Measurements from ENCODE around the gene FBXW9. TPM values are rescaled to one million over a fixed set of nuclear protein-coding genes. Genes with fewer than 3 reads are reported as not detected.
A peak's percentile ranks its signal among the peaks of the same experiment; 100 is the strongest.

FBXW9 gene
- polyA plus RNA-seq (2013, experiment 1 of 2): 10.1 TPM
- polyA plus RNA-seq (2013, experiment 2 of 2): 9.7 TPM

DNA sequence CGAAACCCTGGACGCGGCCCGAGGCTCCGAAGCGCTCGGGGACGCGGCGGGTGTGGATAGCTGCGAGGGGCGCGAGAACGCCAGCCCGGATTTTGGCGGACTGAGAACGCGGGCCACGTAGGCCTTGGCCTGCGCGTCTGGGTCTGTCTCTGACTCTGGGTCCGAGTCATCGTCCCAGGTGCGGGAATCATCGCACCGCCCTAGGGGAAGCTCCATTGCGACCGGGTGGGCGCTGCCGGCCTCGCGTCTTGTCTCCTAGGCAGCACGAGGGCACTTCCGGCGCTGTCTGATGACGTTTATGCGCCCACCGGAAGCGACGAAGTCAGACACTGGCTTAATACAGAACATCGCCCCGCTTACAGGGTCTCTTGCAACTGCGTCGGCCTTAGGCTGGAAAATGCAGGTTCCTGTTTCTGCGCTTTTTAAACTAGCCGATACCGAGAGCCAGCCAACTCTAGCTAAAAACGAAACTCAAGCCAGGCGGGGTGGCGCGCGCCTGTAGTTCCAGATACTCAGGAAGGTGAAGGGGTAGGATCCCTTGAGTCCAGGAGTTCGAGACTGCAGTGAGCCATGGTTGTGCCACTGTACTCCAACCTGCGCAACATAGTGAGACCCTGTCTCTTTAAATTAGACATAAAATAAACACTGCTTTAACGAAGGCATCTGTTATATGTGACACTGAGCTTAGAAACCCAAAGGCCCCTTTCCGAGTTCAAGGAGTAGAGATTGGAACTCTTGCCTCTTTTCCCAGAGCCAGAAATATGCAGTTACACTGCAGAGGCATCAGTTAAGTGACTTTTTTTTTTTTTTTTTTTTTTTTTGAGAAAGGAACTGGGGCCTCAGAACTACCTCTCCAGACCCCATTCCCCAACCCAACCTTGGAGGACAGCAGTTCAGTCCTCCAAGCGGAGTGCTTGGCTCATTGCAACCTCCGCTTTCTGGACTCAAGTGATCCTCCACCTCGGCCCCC is at the start of gene FBXW9:
FBXW9 (minus strand) TSS at position 266 of the 970 bp plus-strand sequence; CDS start at position 216, 50 bp downstream.
- H3K36me3 ChIP-seq (ENCODE audit: insufficient read depth, low read length): peaks cover 38% of the 10 kb centered on the region
- H3K4me1 ChIP-seq (ENCODE audit: insufficient read depth, low read length): no peaks in the 10 kb centered on the region
- H3K9me3 ChIP-seq (ENCODE audit: insufficient read depth, low read depth, low read length): no peaks in the 10 kb centered on the region
- peak within 1 kb of the TSS; percentile 74 for H3K9ac ChIP-seq (ENCODE audit: low read depth, low read length)
- peak within 1 kb of the TSS; percentile 82 for H3K4me3 ChIP-seq (ENCODE audit: low read length)
- peak within 1 kb of the TSS; percentile 85 for H3K27ac ChIP-seq (ENCODE audit: low read depth, low read length)
- WGBS: 10% methylated on average over 59 of the region's 59 CpGs
- no peaks in the 10 kb centered on the region for H3K27me3 ChIP-seq (ENCODE audit: insufficient read depth, low read length)

DNA sequence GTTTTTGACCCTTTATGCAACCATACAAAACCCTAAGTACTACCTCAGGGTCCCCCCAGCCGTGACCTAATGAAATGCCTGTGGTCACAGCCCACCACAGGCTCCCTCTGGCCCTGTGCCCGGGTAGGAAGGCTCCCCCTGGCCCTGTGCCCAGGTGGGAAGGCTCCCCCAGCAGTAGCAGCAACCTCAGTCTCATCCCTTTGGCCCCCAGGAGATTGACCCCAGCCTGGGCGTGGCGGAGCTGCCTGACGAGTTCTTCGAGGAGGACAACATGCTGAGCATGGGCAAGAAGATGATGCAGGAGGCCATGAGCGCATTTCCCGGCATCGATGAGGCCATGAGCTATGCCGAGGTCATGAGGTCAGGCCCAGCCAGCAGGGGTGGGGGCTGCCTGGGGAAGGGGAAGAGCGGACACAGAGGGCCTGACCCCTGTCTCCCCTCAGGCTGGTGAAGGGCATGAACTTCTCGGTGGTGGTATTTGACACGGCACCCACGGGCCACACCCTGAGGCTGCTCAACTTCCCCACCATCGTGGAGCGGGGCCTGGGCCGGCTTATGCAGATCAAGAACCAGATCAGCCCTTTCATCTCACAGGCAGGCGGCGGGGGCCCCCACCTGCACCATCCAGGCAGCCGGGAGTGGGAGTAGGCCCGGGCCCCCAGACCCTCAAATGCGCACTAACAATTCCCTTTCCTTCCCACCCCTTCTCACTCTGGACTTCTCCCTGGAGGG is 48.9 kb upstream of the FBXW9 start:
- H3K36me3 ChIP-seq (ENCODE audit: insufficient read depth, low read length): peaks cover 40% of the 10 kb centered on the region
- no peaks in the 10 kb centered on the region for H3K4me1 ChIP-seq (ENCODE audit: insufficient read depth, low read length)
- no peaks in the 10 kb centered on the region for H3K9me3 ChIP-seq (ENCODE audit: insufficient read depth, low read depth, low read length)
- no peak overlapping the region for H3K9ac ChIP-seq (ENCODE audit: low read depth, low read length)
- 93% methylated on average over 22 of the region's 22 CpGs for WGBS
- H3K27ac ChIP-seq (ENCODE audit: low read depth, low read length): no peak overlapping the region
- H3K27me3 ChIP-seq (ENCODE audit: insufficient read depth, low read length): peaks cover 9% of the 10 kb centered on the region
- no peak overlapping the region for H3K4me3 ChIP-seq (ENCODE audit: low read length)

DNA sequence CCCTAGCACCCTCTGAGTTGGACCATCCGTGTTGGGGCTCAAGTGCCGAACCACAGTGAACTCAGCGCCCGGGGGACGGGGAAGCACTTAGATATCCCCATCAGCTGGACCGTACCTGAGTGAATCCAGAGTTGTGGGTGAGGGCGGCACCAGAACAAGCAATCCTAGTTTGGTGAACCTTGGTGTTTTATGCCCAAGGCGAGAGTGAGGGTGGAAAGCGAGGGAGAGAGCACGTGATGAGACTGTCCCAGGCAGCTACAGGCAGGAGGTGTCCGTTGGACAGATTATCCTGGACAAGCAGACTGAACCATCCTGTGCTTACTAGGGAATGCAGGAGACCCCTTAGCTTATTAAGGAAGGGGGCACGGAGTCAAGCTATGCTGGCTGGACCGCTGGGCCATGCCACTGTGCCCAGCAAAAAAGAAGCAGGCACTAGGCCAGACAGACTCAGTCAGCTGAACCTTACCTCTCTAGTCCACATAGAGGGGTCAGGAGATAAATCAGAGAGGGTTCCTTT is 41.5 kb upstream of the FBXW9 start:
- 19% methylated on average over 13 of the region's 13 CpGs for WGBS
- Histone ChIP-seq H3K9me3 (ENCODE audit: insufficient read depth, low read depth, low read length) (no peaks in the 10 kb centered on the region), H3K27ac (ENCODE audit: low read depth, low read length) (peak overlapping the region; percentile 89), H3K27me3 (ENCODE audit: insufficient read depth, low read length) (no peaks in the 10 kb centered on the region), H3K9ac (ENCODE audit: low read depth, low read length) (peak overlapping the region; percentile 84), H3K36me3 (ENCODE audit: insufficient read depth, low read length) (peaks cover 21% of the 10 kb centered on the region), H3K4me1 (ENCODE audit: insufficient read depth, low read length) (peaks cover 4% of the 10 kb centered on the region; the same call in 1 of the 2 replicates), H3K4me3 (ENCODE audit: low read length) (peak overlapping the region; percentile 81)

DNA sequence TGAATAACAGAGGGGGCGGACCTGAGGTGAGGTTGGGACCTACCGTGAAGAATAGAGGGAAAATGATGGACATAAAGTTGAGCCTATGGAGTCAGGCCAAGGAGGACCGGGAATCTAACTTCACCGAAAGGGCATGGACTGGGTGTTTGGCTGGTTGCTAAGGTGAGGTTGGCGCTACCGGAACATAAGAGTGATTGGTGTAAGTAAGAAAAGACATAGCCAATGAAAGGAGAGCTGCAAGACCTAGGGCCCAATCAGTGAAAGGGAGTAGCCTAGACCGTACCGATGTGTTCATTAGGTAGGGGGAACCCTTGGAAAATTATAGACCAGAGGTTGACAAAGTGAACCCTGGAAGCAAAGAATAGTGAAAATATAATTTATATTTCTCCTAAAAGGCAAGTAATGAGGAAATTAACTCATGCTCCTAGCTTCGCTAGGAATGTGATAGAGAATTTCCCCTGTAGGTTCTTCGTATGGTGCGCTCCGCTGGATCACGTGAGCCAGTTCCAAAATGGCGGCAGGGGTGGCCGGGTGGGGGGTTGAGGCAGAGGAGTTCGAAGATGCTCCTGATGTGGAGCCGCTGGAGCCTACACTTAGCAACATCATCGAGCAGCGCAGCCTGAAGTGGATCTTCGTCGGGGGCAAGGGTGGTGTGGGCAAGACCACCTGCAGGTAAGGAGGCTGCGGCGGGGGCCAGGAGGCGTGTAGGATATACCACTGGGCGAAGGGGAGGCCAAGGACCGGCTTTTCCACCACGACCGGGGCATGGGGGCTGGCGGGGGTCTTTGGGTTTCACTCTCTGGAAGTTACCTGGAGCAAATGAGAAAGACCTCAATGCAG is 40.8 kb upstream of the FBXW9 start, which contains the start of gene GET3:
GET3 (plus strand) TSS at position 503 of the 840 bp plus-strand sequence; CDS start at position 512, 9 bp downstream.
- WGBS: under 1% methylated on average over 29 of the region's 29 CpGs
- H3K36me3 ChIP-seq (ENCODE audit: insufficient read depth, low read length): peaks cover 21% of the 10 kb centered on the region
- no peaks in the 10 kb centered on the region for H3K9me3 ChIP-seq (ENCODE audit: insufficient read depth, low read depth, low read length)
- peaks cover 5% of the 10 kb centered on the region; the same call in 1 of the 2 replicates for H3K4me1 ChIP-seq (ENCODE audit: insufficient read depth, low read length)
- peak within 1 kb of the TSS; percentile 84 for H3K9ac ChIP-seq (ENCODE audit: low read depth, low read length)
- no peaks in the 10 kb centered on the region for H3K27me3 ChIP-seq (ENCODE audit: insufficient read depth, low read length)
- H3K4me3 ChIP-seq (ENCODE audit: low read length): peak within 1 kb of the TSS; percentile 81
- peak within 1 kb of the TSS; percentile 89 for H3K27ac ChIP-seq (ENCODE audit: low read depth, low read length)

DNA sequence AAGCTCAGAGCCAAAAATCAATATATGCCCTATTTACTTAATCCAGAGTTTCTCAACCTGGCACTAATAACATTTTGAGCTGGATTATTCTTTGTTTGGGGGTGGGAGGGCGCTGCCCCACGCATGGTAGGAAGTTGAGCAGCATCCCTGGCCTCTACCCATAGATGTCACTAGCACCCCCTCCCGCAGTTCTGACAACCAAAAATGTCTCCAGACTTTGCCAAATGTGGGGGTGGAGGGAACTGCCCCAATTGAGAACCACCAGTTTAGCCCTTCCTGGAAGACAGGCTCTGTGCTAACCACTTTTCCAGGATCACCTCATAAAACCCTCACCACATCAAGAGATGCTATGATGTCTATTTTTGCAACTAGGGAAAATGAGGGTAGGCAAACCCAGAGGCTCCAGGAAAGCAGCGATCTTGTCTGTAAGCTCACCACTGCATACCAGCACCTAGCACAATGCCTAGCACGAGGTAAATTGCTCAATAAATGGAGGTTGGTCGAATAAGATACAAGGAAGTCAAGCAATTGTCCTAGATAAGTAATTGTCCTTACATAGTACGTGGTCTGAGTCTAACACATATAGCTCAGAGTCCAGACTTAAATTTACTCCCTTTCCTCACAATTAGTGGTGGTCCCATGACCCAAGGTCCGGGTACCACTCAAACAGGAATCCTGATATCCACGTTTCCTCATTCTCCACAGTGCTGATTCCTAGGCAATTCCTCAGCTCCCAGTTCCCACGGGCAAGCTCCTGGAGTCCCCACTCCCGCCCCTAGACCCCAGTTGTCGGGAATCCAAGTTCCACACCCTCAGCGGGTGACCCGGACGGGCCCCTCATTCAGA is 37.2 kb upstream of the FBXW9 start:
- Histone ChIP-seq H3K4me3 (ENCODE audit: low read length) (peak overlapping the region; percentile 92), H3K36me3 (ENCODE audit: insufficient read depth, low read length) (peaks cover 32% of the 10 kb centered on the region), H3K9ac (ENCODE audit: low read depth, low read length) (peak overlapping the region; percentile 98), H3K27ac (ENCODE audit: low read depth, low read length) (peak overlapping the region; percentile 90), H3K9me3 (ENCODE audit: insufficient read depth, low read depth, low read length) (no peaks in the 10 kb centered on the region), H3K4me1 (ENCODE audit: insufficient read depth, low read length) (peaks cover 5% of the 10 kb centered on the region; the same call in 1 of the 2 replicates), H3K27me3 (ENCODE audit: insufficient read depth, low read length) (no peaks in the 10 kb centered on the region)
- 0% methylated on average over 11 of the region's 15 CpGs for WGBS

DNA sequence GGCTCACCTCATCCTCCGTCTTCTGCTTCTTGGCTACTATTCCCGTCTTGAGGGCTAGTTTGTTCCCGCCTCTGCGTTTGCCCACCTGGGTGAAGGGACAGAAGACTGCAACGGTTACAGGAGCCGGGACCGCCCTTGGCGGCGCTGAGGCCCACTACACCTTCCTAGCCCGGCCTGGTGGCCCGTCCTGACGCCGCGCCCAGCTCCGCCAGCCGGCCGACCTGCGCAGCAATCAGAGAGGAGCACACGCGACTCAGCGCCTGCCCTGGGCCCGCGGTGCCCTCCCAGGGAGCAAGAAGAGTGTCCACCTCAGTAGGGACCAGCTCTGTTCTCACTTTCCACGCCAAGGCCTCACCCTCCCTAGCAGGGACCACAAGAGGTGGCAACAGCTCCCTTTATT is 34.9 kb upstream of the FBXW9 start:
- WGBS: 96% methylated on average over 24 of the region's 24 CpGs
- H3K9ac ChIP-seq (ENCODE audit: low read depth, low read length): no peak overlapping the region
- H3K36me3 ChIP-seq (ENCODE audit: insufficient read depth, low read length): peaks cover 30% of the 10 kb centered on the region
- no peak overlapping the region for H3K27ac ChIP-seq (ENCODE audit: low read depth, low read length)
- no peak overlapping the region for H3K4me3 ChIP-seq (ENCODE audit: low read length)
- no peaks in the 10 kb centered on the region for H3K27me3 ChIP-seq (ENCODE audit: insufficient read depth, low read length)
- peaks cover 8% of the 10 kb centered on the region for H3K4me1 ChIP-seq (ENCODE audit: insufficient read depth, low read length)
- H3K9me3 ChIP-seq (ENCODE audit: insufficient read depth, low read depth, low read length): no peaks in the 10 kb centered on the region

DNA sequence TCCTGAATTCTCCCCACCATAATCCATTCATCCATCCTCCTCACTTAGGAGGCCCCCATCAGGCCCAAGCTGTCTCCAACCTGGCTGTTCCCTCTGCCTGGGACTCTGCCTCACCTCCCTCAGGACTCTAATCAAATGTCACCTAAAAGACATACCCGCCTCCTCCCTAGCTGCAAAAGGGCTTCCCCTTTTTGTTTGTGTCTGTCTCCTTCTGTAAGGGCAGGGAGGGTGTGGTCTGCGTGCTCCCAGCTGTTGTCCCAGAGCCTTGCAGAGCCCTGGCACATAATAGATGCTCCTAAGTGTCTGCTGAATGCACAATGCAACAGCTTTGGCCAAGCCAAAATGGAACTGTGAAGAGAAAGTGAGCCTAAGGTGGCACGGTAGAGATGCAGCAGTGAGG is 33.6 kb upstream of the FBXW9 start:
- 98% methylated on average over 3 of the region's 3 CpGs for WGBS
- H3K9ac ChIP-seq (ENCODE audit: low read depth, low read length): no peak overlapping the region
- H3K4me3 ChIP-seq (ENCODE audit: low read length): no peak overlapping the region
- H3K9me3 ChIP-seq (ENCODE audit: insufficient read depth, low read depth, low read length): no peaks in the 10 kb centered on the region
- peaks cover 30% of the 10 kb centered on the region for H3K36me3 ChIP-seq (ENCODE audit: insufficient read depth, low read length)
- peaks cover 8% of the 10 kb centered on the region for H3K4me1 ChIP-seq (ENCODE audit: insufficient read depth, low read length)
- no peak overlapping the region for H3K27ac ChIP-seq (ENCODE audit: low read depth, low read length)
- no peaks in the 10 kb centered on the region for H3K27me3 ChIP-seq (ENCODE audit: insufficient read depth, low read length)

DNA sequence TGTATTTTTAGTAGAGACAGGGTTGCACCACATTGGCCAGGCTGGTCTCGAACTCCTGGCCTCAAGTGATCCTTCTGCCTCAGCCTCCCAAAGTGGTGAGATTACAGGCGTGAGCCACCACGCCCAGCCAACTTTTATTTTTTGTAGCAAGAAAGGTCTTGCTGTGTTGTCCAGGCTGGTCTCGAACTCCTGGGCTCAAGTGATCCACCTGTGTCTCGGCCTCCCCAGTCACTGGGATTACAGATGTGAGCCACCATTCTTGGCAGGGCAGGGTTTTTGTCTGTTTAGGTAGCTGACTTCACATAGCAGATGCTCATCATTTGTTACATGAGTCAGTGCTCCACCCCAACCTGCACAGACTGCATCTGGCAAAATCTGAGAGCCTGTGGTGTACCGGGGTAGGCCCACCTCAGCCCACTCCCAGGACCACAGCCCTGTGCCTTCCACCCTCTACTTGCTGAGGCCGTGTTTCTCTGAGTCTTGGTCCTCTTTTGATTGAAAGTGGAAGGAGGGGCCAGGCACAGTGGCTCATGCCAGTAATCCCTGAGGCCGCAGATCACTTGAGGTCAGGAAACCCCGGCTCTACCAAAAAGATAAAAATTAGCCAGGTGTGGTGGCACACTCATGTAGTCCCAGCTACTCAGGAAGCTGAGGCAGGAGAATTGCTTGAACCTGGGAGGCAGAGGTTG is 31.5 kb upstream of the FBXW9 start:
- Histone ChIP-seq H3K9ac (ENCODE audit: low read depth, low read length) (no peak overlapping the region), H3K4me3 (ENCODE audit: low read length) (no peak overlapping the region), H3K36me3 (ENCODE audit: insufficient read depth, low read length) (peaks cover 30% of the 10 kb centered on the region), H3K27ac (ENCODE audit: low read depth, low read length) (no peak overlapping the region), H3K27me3 (ENCODE audit: insufficient read depth, low read length) (no peaks in the 10 kb centered on the region), H3K4me1 (ENCODE audit: insufficient read depth, low read length) (peaks cover 4% of the 10 kb centered on the region), H3K9me3 (ENCODE audit: insufficient read depth, low read depth, low read length) (no peaks in the 10 kb centered on the region)
- WGBS: 95% methylated on average over 9 of the region's 9 CpGs

DNA sequence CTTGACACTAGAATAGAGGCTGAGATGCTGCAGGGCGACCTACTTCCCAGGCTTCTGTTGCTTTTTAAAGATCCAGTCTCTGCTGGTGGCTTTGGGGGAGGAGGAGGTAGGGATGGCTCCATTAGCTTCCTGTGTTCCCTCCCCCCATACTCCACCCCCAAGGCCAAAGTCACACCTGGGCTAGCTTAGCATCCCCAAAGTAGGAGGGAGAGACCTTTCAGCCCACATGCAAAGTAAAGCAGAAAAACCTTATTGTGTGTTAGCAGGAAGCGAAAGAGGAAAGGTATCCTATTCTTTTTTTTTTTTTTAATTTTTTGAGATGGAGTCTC is 30.5 kb upstream of the FBXW9 start:
- Histone ChIP-seq H3K27ac (ENCODE audit: low read depth, low read length) (no peak overlapping the region), H3K36me3 (ENCODE audit: insufficient read depth, low read length) (peaks cover 27% of the 10 kb centered on the region), H3K4me3 (ENCODE audit: low read length) (no peak overlapping the region), H3K4me1 (ENCODE audit: insufficient read depth, low read length) (peaks cover 3% of the 10 kb centered on the region; the same call in 1 of the 2 replicates), H3K9me3 (ENCODE audit: insufficient read depth, low read depth, low read length) (no peaks in the 10 kb centered on the region), H3K9ac (ENCODE audit: low read depth, low read length) (no peak overlapping the region), H3K27me3 (ENCODE audit: insufficient read depth, low read length) (no peaks in the 10 kb centered on the region)
- 100% methylated on average over 1 of the region's 2 CpGs for WGBS
